Right cardiac atrium (tissue), 5 donors: ENCODE data around the gene TP53BP1. TPM values are rescaled to one million over a fixed set of nuclear protein-coding genes. Genes with fewer than 3 reads are reported as not detected.

Source experiments
- ATAC-seq, 2 donors: fragments of 200-7000 bp; cut with Tn5 transposase; one replicate each; pipeline versions ENCODE4 v1.8.0 to v1.9.1; 2020; ENCODE audit warnings: moderate library complexity in 2 of 2, mild to moderate bottlenecking in 1 of 2
- DNase-seq, 3 donors: peaks; one replicate each; pipeline ENCODE4 v3.0.0-alpha.2; 2020
- H3K27ac ChIP-seq: one replicate; pipeline ENCODE4 v1.5.1; 2013; ENCODE audit warnings: mild to moderate bottlenecking, low read length, control low read depth, moderate library complexity
- H3K27me3 ChIP-seq: one replicate; pipeline ENCODE4 v1.6.1; 2013; ENCODE audit not compliant: control insufficient read depth, insufficient read depth
- H3K4me1 ChIP-seq: one replicate; pipeline ENCODE4 v1.6.1; 2013; ENCODE audit warnings: low read length; ENCODE audit not compliant: control insufficient read depth, insufficient read depth
- H3K4me3 ChIP-seq: one replicate; pipeline ENCODE4 v1.5.1; 2013; ENCODE audit warnings: low read length, control low read depth
- H3K9me3 ChIP-seq: one replicate; pipeline ENCODE4 v1.6.1; 2013; ENCODE audit warnings: low read length; ENCODE audit not compliant: control insufficient read depth
- WGBS: extraction: QIAGEN DNeasy Blood & Tissue Kit; methylation state at CpG from one replicate; pipeline ENCODE4 v1.1.7; 2013; 5-methylcytosine and 5-hydroxymethylcytosine counted together
- intact Hi-C, 4 donors: fragments of 100-400 bp; cut with DNase I; formaldehyde crosslinking; loops; one replicate each; pipeline versions ENCODE4 v1.11.0 to v1.14.0; 2022 to 2023
- polyA plus RNA-seq: library from polyadenylated mRNA; stranded (reverse); fragments of 200-250 nt; gene quantifications from one replicate; pipeline ENCODE4 v1.2.3, GENCODE V29; 2013
- total RNA-seq, 4 donors: library from RNA; stranded (reverse); fragmentation: NEBNext Ultra II Directional; extraction: Animal tissue kit (Norgen Biotek cat#: 25700); gene quantifications; one replicate each; pipeline ENCODE4 v1.2.1, GENCODE V29; 2021
- donor health status: healthy with polysubstance abuse.
- donor health status: DM: no; HTN: yes; CAD: no.
- donor health status: DM: no; HTN: no; CAD: no.
- donor health status: DM: no; HTN: yes; CAD: no; lungs with severe emphysema.
- donor health status: DM: yes; HTN: yes; CAD: no.

TP53BP1 gene
- total and polyA plus RNA-seq, 5 donors = 14.6 to 44.4 (median 33.6) TPM

DNA sequence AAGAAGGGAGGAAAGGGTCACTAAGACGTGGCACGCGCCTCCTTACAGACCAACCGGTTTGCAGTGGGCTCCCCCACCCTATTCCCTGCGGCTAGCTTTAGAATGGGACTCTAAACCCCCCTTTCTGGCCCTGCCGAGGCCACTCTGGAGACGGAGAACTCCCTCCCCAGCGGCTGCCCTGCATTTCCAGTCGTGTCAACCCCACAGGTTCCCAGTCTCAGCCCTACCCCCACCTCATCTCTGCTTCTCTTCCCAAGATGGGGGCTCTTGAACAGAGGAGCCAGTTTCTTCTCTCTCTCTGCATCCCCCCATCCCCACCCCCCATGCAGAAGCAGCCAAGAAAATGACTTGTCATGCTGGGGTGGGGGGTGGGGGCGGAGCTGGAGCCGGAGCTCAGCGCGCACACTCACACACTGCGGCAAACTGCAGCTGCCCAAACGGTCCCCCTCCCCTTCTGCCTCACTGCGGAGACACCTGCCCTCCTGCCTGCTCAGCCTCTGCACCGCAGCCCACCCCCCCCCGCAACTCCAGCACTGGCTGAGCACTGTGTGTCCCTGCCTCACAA lies 25.3 kb upstream of the TP53BP1 start:
- Histone ChIP-seq H3K27me3 (no peaks in the 10 kb centered on the region), H3K27ac (peak overlapping the region; percentile 44), H3K4me1 (peaks cover 5% of the 10 kb centered on the region), H3K4me3 (peak overlapping the region; percentile 46), H3K9me3 (no peaks in the 10 kb centered on the region)
- under 1% methylated on average over 18 of the region's 18 CpGs for WGBS
- intact Hi-C loops = no loop called here
- ATAC-seq (peak; percentile 34 to 40), DNase-seq (peak in 1 of 3 donors; percentile 60)

DNA sequence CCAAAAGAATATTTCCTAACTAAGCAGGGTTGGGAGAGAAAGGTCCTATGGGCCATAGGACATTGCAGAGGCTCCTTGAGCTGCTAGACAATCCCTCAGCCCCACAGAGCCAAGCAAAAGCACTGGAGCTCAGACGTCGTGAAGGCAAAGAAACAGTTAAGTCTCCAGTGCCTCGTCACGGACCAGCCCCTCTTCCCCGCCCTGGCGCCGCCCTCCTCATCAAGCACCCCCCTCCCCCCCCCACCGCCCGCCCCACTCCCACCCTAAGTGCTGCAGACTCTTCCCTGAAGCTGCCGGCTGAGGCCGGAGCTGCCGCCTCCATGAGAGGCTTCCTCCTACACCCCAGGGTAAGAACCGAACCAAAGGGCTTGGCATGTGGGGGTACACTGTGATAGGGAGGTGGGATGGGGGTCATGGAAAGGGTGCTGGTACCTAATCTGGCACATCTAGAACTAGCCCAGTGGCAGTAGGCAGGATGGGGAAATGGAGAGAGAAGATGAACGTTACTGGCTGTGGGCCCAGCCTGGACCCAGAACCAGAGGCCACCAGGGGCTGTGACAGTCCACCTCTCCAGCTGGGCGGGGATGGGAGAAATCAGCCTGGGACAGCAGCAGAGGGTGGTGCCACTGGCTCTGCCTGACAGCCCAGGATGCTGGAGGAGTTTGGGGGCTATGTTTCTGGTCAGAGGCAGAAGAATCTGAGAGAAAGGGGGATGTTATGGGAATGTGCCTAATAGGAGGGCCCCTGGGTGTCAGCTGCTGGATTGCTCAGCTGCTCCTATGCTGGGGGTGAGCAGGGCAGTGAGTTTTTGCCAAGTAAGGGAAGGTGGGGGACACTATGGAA lies 24.6 kb upstream of the TP53BP1 start, which contains the start of gene MAP1A:
Gene MAP1A, plus strand, starts transcription at position 255 of the 843 bp plus-strand sequence. CDS start 3,866 bp downstream, outside the sequence.
- ATAC-seq = peak; percentile 52 to 66
- Histone ChIP-seq H3K27ac (peak within 1 kb of the TSS; percentile 83), H3K4me3 (peak within 1 kb of the TSS; percentile 46), H3K27me3 (no peaks in the 10 kb centered on the region), H3K4me1 (peaks cover 5% of the 10 kb centered on the region), H3K9me3 (no peaks in the 10 kb centered on the region)
- DNase-seq = peak; percentile 68 to 88 (median 87)
- intact Hi-C loops = no loop called here
- under 1% methylated on average over 15 of the region's 15 CpGs for WGBS

DNA sequence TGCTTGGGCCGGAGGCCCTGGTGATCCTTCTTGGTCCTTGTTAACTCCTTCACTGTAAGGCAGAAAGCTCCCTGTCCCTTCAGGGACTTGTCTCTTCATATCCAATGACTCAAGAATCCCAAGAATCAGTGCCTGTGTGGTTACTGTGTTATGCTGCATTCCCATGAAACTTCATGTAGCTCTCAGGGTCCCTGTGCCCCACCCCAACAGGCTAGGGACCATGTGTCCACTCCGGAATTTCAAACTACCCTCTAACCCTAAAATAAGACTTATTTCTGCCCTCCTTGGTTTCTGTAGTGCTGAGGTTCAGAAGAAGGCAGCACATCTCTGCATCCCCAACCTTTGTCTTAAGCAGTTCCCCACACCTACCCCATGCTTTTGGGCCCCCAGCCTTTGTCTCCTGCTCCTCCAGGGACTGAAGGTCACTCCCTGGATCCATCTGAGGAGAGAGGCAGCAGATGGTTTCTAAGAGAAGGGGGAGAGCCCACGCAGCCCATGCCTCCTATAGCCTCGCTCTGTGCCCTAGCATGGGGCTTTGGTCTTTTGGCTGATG lies 23.9 kb upstream of the TP53BP1 start:
- no peak for ATAC-seq
- DNase-seq = no peak
- no peaks in the 10 kb centered on the region for H3K9me3 ChIP-seq
- H3K4me3 ChIP-seq = peak overlapping the region; percentile 46
- H3K27me3 ChIP-seq = no peaks in the 10 kb centered on the region
- peak overlapping the region; percentile 83 for H3K27ac ChIP-seq
- peaks cover 5% of the 10 kb centered on the region for H3K4me1 ChIP-seq
- intact Hi-C loops = no loop called here
- WGBS = 26% methylated on average over 4 of the region's 4 CpGs

DNA sequence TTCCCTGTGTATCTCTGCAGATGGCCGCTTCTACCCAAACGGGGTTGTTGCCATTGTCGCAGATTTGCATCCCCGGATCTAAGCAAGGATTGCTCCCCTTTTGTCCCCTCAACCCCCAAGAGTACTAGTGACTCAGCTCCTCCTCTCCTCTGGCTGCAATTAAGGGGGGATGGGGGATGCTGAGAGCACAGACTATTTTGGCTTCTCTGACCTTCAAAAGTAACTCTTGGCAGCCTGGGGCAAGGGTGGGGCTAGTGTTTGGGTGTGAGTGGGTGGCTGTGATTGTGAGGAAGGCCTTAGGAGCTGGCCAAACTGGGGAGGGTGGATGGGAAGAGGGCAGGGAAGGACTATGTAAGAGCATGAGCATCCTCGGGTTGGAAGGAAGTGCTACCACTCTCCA lies 23.2 kb upstream of the TP53BP1 start:
- DNase-seq (peak; percentile 82 to 88 (median 87)), ATAC-seq (peak; percentile 67 to 83)
- no peak overlapping the region for H3K4me3 ChIP-seq
- peak overlapping the region; percentile 55 for H3K27ac ChIP-seq
- H3K27me3 ChIP-seq = no peaks in the 10 kb centered on the region
- intact Hi-C loops = no loop called here
- WGBS = 26% methylated on average over 5 of the region's 5 CpGs
- H3K4me1 ChIP-seq = peaks cover 5% of the 10 kb centered on the region
- no peaks in the 10 kb centered on the region for H3K9me3 ChIP-seq

GRCh38 chr15:43515741-43516140 lies 22.8 kb upstream of the TP53BP1 start:
- H3K4me3 ChIP-seq = no peak overlapping the region
- 33% methylated on average over 2 of the region's 2 CpGs for WGBS
- intact Hi-C loops = no loop called here
- H3K9me3 ChIP-seq = no peaks in the 10 kb centered on the region
- DNase-seq (peak in 1 of 3 donors; percentile 48), ATAC-seq (no peak)
- peaks cover 5% of the 10 kb centered on the region for H3K4me1 ChIP-seq
- H3K27me3 ChIP-seq = no peaks in the 10 kb centered on the region
- peak overlapping the region; percentile 55 for H3K27ac ChIP-seq

GRCh38 chr15:43514241-43515057 lies 21.5 kb upstream of the TP53BP1 start:
- Histone ChIP-seq H3K4me1 (peaks cover 5% of the 10 kb centered on the region), H3K9me3 (no peaks in the 10 kb centered on the region), H3K4me3 (no peak overlapping the region), H3K27ac (no peak overlapping the region), H3K27me3 (no peaks in the 10 kb centered on the region)
- ATAC-seq = peak; percentile 2 to 10
- intact Hi-C loops = no loop called here
- WGBS = 53% methylated on average over 4 of the region's 4 CpGs
- peak; percentile 73 to 89 (median 81) for DNase-seq

DNA sequence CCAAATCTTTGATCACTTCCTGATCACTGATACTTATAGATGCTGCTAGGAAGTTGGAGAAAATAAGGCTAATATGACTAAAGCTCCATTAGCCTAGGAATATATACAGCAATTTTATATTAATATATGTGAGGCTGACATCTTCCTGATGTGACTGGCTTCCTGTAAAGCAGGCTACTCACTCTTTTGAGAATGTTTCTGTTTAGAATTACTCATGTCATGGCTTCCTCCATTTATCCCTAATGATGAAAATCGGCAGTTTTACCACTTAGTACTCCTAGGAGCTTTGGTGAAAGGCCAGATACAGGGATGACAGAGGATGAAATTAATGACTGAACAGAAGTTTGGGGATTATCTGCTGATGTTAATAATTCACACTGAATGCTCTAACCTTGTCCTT lies 20.6 kb upstream of the TP53BP1 start:
- DNase-seq = no peak
- intact Hi-C loops = no loop called here
- no peak for ATAC-seq
- Histone ChIP-seq H3K4me1 (peaks cover 5% of the 10 kb centered on the region), H3K27me3 (no peaks in the 10 kb centered on the region), H3K9me3 (no peaks in the 10 kb centered on the region), H3K4me3 (no peak overlapping the region), H3K27ac (no peak overlapping the region)
- 52% methylated on average over 1 of the region's 1 CpG for WGBS

GRCh38 chr15:43511012-43511885 lies 18.3 kb upstream of the TP53BP1 start:
- no peak overlapping the region for H3K27ac ChIP-seq
- DNase-seq (peak in 2 of 3 donors; percentile 47 to 63), ATAC-seq (no peak)
- H3K4me1 ChIP-seq = no peaks in the 10 kb centered on the region
- no peaks in the 10 kb centered on the region for H3K27me3 ChIP-seq
- 10% methylated on average over 39 of the region's 39 CpGs for WGBS
- intact Hi-C loops = no loop called here
- H3K4me3 ChIP-seq = peak overlapping the region; percentile 44
- no peaks in the 10 kb centered on the region for H3K9me3 ChIP-seq

GRCh38 chr15:43510200-43511011 lies 17.4 kb upstream of the TP53BP1 start:
- under 1% methylated on average over 41 of the region's 41 CpGs for WGBS
- DNase-seq (peak; percentile 99 to 100 (median 99)), ATAC-seq (peak; percentile 98 to 99)
- no peaks in the 10 kb centered on the region for H3K9me3 ChIP-seq
- intact Hi-C loops = no loop called here
- no peaks in the 10 kb centered on the region for H3K27me3 ChIP-seq
- no peaks in the 10 kb centered on the region for H3K4me1 ChIP-seq
- peak overlapping the region; percentile 56 for H3K4me3 ChIP-seq
- H3K27ac ChIP-seq = peak overlapping the region; percentile 71
